HepG2 (cell line): ENCODE results near the gene CHST6. TPM values are rescaled to one million over a fixed set of nuclear protein-coding genes. Genes with fewer than 3 reads are reported as not detected.

Experiments used
- FOXA3 ChIP-seq: IDR thresholded peaks from 2 replicates; pipeline ENCODE4 v1.6.1; 2016; ENCODE audit warnings: missing genetic modification reagents, missing compliant biosample characterization
- MIER3 ChIP-seq: IDR thresholded peaks from 2 replicates; pipeline ENCODE4 v1.6.1; 2016; ENCODE audit warnings: missing compliant biosample characterization, borderline replicate concordance
- MXD4 ChIP-seq: IDR thresholded peaks from 2 replicates; pipeline ENCODE4 v1.6.1; 2016; ENCODE audit warnings: mild to moderate bottlenecking, missing biosample characterization, missing genetic modification reagents
- TARDBP ChIP-seq: sonication (generic); formaldehyde crosslinking; IDR thresholded peaks from 2 replicates; pipeline ENCODE4 v1.8.0; 2022; ENCODE audit warnings: mild to moderate bottlenecking, missing genetic modification reagents
- polyA plus RNA-seq, 8 experiments: library from polyadenylated mRNA; depleted of rRNA in 3 of 8; stranded (reverse) in 7 of 8; unstranded in 1 of 8; fragments of >200 nt; fragmentation: Illumina TruSeq in 4 of 8; extraction: Trizol in 4 of 8; gene quantifications; 2 replicates each; pipeline versions ENCODE4 v1.2.1 to v1.2.3, GENCODE V29; 2011 to 2016; ENCODE audit warnings: low read depth in 4 of 8, missing spikeins in 1 of 8, mixed read lengths in 1 of 8; ENCODE audit not compliant: insufficient read depth in 1 of 8
- total RNA-seq, 5 experiments: library from RNA; depleted of rRNA; stranded (reverse); fragments of >200 nt; fragmentation: Illumina TruSeq; extraction: Trizol; gene quantifications; 2 replicates each; pipeline ENCODE4 v1.2.3, GENCODE V29; 2016; ENCODE audit warnings: low read depth in 1 of 5
- TF ChIP-seq, protein P1 (sequence below): sonication (generic); formaldehyde crosslinking; conservative IDR thresholded peaks from 2 replicates; pipeline ENCODE4 v1.4.0; 2020; ENCODE audit warnings: missing genetic modification reagents
- TF ChIP-seq, protein P2 (sequence below): IDR thresholded peaks from 2 replicates; pipeline ENCODE4 v1.6.1; 2016; ENCODE audit warnings: low read depth, borderline replicate concordance
- TF ChIP-seq, protein P3 (sequence below): sonication (generic); formaldehyde crosslinking; IDR thresholded peaks from 2 replicates; pipeline ENCODE4 v1.4.0; 2020; ENCODE audit warnings: missing genetic modification reagents

Gene CHST6
- total and polyA plus RNA-seq, 2 of the 13 experiments (the other 11 are each of a cell fraction or from before 2014, with no cell fraction given): 0.18 to 0.91 TPM

DNA sequence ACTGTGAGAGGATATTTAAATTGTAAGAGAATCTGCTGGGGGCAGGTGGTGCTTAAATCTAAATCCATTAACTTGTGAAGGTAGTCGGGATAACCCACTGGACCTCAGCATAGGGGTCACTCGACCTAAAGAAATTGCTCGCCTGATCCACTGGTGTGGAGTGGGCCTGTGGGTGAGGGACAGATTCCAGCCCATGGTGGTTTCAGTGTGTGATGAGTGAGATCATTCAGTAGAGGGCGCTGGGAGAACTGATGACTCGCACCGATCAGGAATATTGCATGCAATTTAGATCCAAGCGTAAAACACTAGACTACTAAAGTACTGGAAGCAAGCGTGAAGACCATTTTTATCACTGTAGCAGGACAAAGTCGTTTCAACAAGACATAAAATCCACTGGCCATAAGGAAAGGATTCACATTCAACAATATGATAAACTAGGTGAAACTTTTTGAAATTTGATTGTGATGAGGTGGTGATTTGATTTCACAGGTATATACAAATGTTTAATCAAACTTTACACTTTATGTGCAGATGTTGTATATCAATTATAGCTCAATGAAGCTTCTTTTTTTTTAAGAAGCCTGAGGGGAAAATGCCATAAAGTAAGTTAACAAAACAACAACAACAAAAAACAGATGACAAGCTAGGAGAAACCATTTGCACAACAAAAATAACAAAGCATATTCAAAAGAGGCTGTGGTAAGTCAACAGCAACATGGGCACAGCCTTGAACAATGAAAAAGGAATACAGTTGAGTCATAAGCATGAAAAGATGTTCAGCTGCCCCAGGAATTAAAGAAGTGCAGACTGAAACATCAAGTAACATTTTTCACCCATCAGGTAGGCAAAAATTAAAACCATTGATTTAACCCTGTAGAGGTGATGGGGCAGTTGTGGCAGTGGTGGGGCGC is 23.3 kb downstream of the CHST6 start (continued):
- TF ChIP-seq, protein P1, sequence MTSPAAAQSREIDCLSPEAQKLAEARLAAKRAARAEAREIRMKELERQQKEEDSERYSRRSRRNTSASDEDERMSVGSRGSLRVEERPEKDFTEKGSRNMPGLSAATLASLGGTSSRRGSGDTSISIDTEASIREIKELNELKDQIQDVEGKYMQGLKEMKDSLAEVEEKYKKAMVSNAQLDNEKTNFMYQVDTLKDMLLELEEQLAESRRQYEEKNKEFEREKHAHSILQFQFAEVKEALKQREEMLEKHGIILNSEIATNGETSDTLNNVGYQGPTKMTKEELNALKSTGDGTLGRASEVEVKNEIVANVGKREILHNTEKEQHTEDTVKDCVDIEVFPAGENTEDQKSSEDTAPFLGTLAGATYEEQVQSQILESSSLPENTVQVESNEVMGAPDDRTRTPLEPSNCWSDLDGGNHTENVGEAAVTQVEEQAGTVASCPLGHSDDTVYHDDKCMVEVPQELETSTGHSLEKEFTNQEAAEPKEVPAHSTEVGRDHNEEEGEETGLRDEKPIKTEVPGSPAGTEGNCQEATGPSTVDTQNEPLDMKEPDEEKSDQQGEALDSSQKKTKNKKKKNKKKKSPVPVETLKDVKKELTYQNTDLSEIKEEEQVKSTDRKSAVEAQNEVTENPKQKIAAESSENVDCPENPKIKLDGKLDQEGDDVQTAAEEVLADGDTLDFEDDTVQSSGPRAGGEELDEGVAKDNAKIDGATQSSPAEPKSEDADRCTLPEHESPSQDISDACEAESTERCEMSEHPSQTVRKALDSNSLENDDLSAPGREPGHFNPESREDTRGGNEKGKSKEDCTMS (CRISPR knock-in tag): no peak
- 0 out of 2 replicates have a peak, but pooled peaks have one; percentile 28 for TF ChIP-seq MXD4
- TF ChIP-seq, protein P2, sequence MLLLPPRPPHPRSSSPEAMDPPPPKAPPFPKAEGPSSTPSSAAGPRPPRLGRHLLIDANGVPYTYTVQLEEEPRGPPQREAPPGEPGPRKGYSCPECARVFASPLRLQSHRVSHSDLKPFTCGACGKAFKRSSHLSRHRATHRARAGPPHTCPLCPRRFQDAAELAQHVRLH: peak; percentile 59; the same call in 1 of the 2 replicates
- 0 out of 2 replicates have a peak, but pooled peaks have one; percentile 30 for TF ChIP-seq TARDBP
- 0 out of 2 replicates have a peak, but pooled peaks have one; percentile 31 for TF ChIP-seq MIER3 (CRISPR knock-in tag)
- TF ChIP-seq FOXA3 (CRISPR knock-in tag): 0 out of 2 replicates have a peak, but pooled peaks have one; percentile 6
- TF ChIP-seq, protein P3, sequence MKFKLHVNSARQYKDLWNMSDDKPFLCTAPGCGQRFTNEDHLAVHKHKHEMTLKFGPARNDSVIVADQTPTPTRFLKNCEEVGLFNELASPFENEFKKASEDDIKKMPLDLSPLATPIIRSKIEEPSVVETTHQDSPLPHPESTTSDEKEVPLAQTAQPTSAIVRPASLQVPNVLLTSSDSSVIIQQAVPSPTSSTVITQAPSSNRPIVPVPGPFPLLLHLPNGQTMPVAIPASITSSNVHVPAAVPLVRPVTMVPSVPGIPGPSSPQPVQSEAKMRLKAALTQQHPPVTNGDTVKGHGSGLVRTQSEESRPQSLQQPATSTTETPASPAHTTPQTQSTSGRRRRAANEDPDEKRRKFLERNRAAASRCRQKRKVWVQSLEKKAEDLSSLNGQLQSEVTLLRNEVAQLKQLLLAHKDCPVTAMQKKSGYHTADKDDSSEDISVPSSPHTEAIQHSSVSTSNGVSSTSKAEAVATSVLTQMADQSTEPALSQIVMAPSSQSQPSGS (CRISPR knock-in tag): peak; percentile 43; the same call in 1 of the 2 replicates
